Astrocyte of the cerebellum (primary cell): ENCODE measurements around the gene FLNC.

Experiments used
- DNase-seq: peaks from one replicate; pipeline ENCODE4 v3.0.0-alpha.2; 2011; ENCODE audit warnings: low read depth
- H3K4me3 ChIP-seq: 2 replicates; pipeline ENCODE4 v1.5.1; 2011; ENCODE audit warnings: mild to moderate bottlenecking, low read depth, low read length, moderate library complexity
- CTCF ChIP-seq: IDR thresholded peaks from 2 replicates; pipeline ENCODE4 v1.5.1; 2012; ENCODE audit warnings: low read length, low read depth, moderate library complexity, mild to moderate bottlenecking; ENCODE audit errors: missing control alignments
- in situ Hi-C: cut with HindIII; loops from 2 replicates; pipeline ENCODE4 v1.10.0; 2017; ENCODE audit warnings: low sequenced_read_pairs

The FLNC gene

GRCh38 chr7:128838981-128839731 is 8.9 kb downstream of the FLNC start:
- H3K4me3 ChIP-seq, result no peak overlapping the region
- in situ Hi-C loops, result no loop called here
- no peak for DNase-seq
- no peak for TF ChIP-seq CTCF

- no peak for TF ChIP-seq CTCF
- in situ Hi-C loops, result no loop called here
- no peak for DNase-seq
- H3K4me3 ChIP-seq, result no peak overlapping the region
These were observed 9.6 kb downstream of the FLNC start for GRCh38 chr7:128839751-128840177.

- no peak for TF ChIP-seq CTCF
- no peak for DNase-seq
- in situ Hi-C loops, result no loop called here
- H3K4me3 ChIP-seq, result no peak overlapping the region
These were observed 10.3 kb downstream of the FLNC start for GRCh38 chr7:128840326-128841170.

- DNase-seq, result no peak
- H3K4me3 ChIP-seq, result no peak overlapping the region
- in situ Hi-C loops, result no loop called here
- TF ChIP-seq CTCF, result no peak
These were observed 11.0 kb downstream of the FLNC start for GRCh38 chr7:128841171-128841690.

GRCh38 chr7:128841921-128842673 is 11.9 kb downstream of the FLNC start:
- H3K4me3 ChIP-seq, result no peak overlapping the region
- peak; percentile 66 for TF ChIP-seq CTCF
- DNase-seq, result no peak
- in situ Hi-C loops, result no loop called here
